Stimulated activated naive CD8-positive, alpha-beta T cell treated with anti-CD3 and anti-CD28 coated beads, Interleukin-15, Interleukin-2, amounts not matched to agents 100 ng/mL and 50 ng/mL, for 24 hours (primary cell): ENCODE measurements around the gene MAGI1.

Source experiments
- H3K27ac Mint-ChIP-seq: one replicate; pipeline ENCODE4 v1.8.0; 2021; ENCODE audit warnings: mild to moderate bottlenecking, mixed read lengths
- H3K27me3 Mint-ChIP-seq: one replicate; pipeline ENCODE4 v1.8.0; 2021; ENCODE audit warnings: mixed read lengths
- H3K36me3 Mint-ChIP-seq: one replicate; pipeline ENCODE4 v1.8.0; 2021; ENCODE audit warnings: low read depth, mixed read lengths
- H3K4me1 Mint-ChIP-seq: one replicate; pipeline ENCODE4 v1.8.0; 2021; ENCODE audit warnings: low read depth, mixed read lengths
- H3K4me3 Mint-ChIP-seq: one replicate; pipeline ENCODE4 v1.8.0; 2021; ENCODE audit warnings: mild to moderate bottlenecking, mixed read lengths
- H3K9me3 Mint-ChIP-seq: one replicate; pipeline ENCODE4 v1.8.0; 2021; ENCODE audit warnings: mixed read lengths

MAGI1 gene

DNA sequence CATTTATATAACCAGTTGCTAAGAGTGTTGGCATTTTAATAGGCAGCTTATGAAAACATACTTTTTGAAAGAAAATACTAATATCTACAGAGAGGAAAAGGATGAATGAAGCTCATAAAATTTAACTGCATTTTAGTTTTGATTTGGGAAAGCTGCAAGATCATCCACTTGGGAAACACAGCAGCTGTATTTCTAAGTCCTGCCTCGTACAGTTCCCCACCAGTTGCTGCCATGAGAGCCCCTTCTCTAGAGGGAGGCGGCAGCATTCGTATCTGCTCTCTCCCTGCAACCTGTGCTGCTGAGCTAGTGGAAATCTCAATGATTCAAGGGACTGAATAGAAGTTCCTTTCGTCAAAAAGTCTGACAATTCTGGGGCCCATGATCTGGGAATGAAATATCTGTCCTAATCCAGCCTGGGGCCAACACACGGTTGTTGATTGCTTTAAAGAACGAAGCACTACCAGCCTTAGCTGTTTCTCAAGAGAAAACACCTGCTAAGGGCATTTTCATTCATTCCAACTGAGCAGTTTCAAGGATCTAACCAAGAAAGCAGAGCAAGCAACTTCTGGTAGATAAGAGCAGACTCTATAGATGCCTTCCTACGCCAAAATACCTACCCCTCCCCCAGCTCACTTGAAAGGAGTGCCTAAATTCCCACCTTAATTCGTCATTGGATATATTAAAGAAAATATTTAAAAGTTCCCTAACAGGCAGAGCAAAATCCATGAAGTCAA, 223.7 kb downstream of the MAGI1 start:
- no peaks in the 10 kb centered on the region for H3K27me3 Mint-ChIP-seq
- H3K9me3 Mint-ChIP-seq = no peaks in the 10 kb centered on the region
- H3K36me3 Mint-ChIP-seq = no peaks in the 10 kb centered on the region
- no peak overlapping the region for H3K4me3 Mint-ChIP-seq
- H3K4me1 Mint-ChIP-seq = no peaks in the 10 kb centered on the region
- no peak overlapping the region for H3K27ac Mint-ChIP-seq

DNA sequence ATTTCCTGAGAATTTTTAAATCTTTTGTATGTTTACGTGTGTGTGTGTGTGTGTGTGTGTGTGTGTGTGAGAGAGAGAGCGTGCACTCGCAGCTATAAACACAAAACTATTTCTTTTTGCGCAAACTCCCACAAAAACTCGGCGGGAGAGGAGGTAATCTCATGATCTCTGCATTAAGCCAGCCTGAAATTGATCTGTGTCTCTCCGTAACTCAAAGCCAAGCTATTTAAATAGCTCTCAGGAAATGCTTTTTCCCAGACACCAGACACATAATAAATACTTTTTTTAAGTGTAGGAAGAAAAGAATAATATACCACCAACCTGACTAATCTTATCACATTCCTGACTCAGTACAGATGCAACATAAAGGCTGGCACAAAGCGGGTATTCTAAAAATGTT, 226.8 kb downstream of the MAGI1 start:
- Mint-ChIP-seq H3K9me3 (no peaks in the 10 kb centered on the region), H3K27me3 (no peaks in the 10 kb centered on the region), H3K27ac (no peak overlapping the region), H3K36me3 (no peaks in the 10 kb centered on the region), H3K4me3 (no peak overlapping the region), H3K4me1 (no peaks in the 10 kb centered on the region)

DNA sequence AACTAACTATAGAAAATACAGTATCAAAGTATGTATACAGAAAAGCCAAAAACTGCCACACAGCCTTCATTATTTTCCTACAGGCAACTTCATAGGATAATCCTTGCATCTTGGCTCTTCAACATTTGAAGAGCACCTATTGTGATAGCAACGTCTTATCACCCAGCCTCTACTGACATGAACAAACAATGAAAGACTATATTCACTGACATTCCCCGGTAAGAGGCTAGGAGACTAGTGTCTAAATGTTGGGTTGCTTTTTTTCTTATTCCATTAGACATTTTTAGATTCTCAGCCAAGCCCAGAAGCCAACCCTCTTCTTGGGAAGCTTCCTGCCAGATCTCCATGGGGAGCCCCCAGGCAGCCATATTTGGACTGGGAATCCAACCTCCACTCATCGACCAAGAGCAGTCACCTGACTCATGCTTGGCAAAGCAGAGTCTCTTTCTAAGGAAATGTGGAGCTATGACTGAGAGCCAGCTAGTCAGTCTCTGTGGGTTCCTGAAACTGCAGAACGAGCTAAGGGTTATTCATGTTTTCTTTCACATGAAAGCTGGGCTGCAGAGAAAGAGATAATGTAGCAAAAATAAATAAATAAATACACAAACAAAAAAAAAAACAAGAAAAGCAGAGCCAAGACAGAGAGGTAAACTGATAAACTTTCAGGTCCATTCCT, 227.5 kb downstream of the MAGI1 start:
- no peak overlapping the region for H3K4me3 Mint-ChIP-seq
- no peaks in the 10 kb centered on the region for H3K9me3 Mint-ChIP-seq
- H3K27me3 Mint-ChIP-seq = no peaks in the 10 kb centered on the region
- H3K4me1 Mint-ChIP-seq = no peaks in the 10 kb centered on the region
- no peak overlapping the region for H3K27ac Mint-ChIP-seq
- no peaks in the 10 kb centered on the region for H3K36me3 Mint-ChIP-seq

DNA sequence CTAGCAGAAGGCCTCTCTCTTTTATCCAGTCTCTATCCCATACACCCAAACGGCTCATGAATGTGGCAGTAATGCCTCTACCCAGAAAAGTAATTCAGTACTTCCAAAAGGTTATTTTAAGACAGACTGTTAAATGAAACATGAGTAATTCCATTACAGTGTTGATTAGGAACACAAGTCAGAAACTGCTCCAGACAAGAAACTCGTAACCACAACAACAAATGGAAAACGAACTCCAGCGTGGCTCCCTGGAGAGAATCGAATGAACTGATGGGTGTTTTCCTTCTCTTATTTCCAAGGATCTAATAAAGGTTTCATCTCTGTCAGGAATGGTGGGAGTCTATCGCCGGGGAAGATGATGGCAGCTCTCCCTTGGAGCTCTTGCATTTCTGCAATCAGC, 228.4 kb downstream of the MAGI1 start:
- no peaks in the 10 kb centered on the region for H3K27me3 Mint-ChIP-seq
- H3K27ac Mint-ChIP-seq = no peak overlapping the region
- H3K36me3 Mint-ChIP-seq = no peaks in the 10 kb centered on the region
- H3K4me3 Mint-ChIP-seq = no peak overlapping the region
- no peaks in the 10 kb centered on the region for H3K4me1 Mint-ChIP-seq
- no peaks in the 10 kb centered on the region for H3K9me3 Mint-ChIP-seq

DNA sequence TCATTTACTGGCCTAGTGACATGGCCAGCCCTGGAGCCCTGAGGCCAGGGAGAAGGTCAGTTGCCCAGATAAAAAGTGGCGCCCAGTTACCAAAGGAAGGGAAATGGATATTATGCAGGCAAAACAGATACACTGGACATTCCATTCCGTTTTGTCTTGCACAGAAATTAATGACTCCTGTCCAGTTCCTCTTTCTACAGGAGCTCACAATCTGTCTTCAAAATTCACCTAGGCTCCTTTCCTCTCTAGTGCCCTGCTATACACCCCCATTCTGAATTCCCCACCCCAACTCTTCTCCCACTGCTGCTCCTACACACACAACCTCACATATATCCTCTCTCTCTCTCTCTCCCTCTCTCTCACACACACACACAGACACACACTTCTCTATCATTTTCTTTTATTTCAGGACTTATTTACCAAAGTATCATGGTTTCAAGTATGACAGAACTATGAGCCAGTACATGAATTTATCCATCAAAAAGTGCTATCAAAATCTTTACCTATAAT, 229.0 kb downstream of the MAGI1 start:
- Mint-ChIP-seq H3K27me3 (no peaks in the 10 kb centered on the region), H3K36me3 (no peaks in the 10 kb centered on the region), H3K27ac (no peak overlapping the region), H3K4me1 (no peaks in the 10 kb centered on the region), H3K4me3 (no peak overlapping the region), H3K9me3 (no peaks in the 10 kb centered on the region)

DNA sequence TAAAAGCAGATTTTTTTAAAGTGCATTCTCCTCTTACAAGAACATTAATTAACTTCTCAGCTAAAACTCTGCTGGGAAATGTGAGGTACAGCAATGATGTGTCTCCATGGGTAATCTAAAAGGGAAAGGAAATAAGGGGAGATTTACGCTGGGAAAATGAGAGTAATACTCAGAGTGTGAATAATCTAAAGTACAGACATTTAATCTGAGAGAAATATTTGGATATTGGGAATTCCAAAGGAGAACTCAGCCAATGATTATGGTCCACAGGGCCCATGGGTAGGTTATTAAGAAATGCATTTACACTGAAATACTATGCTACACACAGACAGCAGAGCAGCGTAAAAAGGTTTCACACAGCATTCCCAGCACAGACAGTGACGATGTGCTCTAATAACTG, 229.9 kb downstream of the MAGI1 start:
- H3K27ac Mint-ChIP-seq = no peak overlapping the region
- no peak overlapping the region for H3K4me3 Mint-ChIP-seq
- H3K36me3 Mint-ChIP-seq = no peaks in the 10 kb centered on the region
- H3K27me3 Mint-ChIP-seq = no peaks in the 10 kb centered on the region
- peaks cover 3% of the 10 kb centered on the region for H3K9me3 Mint-ChIP-seq
- no peaks in the 10 kb centered on the region for H3K4me1 Mint-ChIP-seq

DNA sequence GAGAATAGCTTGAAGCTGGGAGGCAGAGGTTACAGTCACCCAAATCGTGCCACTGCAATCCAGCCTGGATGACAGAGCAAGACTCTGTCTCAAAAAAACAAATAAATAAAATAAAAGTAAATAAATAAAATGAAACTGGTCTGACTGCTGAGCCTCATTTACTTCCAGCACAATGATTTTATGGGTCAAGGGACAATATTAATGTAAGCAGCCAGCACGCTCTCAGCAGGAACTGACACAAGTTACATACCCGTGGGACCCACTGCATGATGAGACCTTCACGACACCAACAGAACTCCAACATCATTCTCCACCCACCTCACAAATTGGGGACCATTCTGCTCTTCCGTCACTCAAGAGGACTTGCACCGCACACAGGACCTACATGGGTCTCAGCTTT, 230.3 kb downstream of the MAGI1 start:
- Mint-ChIP-seq H3K36me3 (no peaks in the 10 kb centered on the region), H3K9me3 (peaks cover 3% of the 10 kb centered on the region), H3K27me3 (no peaks in the 10 kb centered on the region), H3K4me3 (no peak overlapping the region), H3K4me1 (no peaks in the 10 kb centered on the region), H3K27ac (no peak overlapping the region)

DNA sequence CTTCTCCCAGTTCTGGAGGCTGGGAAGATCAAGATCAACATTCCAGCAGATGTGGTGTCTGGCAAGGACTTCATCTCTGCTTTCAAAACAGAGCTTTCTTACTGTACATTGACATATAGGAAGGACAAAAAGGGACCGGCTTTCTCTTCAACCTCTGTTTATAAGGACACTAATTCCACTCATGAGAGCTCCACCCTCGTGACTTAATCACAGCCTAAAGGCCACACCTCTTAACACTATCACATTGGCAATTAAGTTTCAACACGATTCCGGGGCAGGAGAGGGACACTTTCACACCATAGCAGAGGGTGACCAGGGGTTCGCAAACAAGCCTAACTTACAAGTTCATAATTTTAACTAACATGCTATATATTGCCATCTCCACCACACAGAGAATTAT, 231.5 kb downstream of the MAGI1 start:
- H3K36me3 Mint-ChIP-seq = no peaks in the 10 kb centered on the region
- H3K27ac Mint-ChIP-seq = no peak overlapping the region
- H3K4me3 Mint-ChIP-seq = no peak overlapping the region
- peaks cover 3% of the 10 kb centered on the region for H3K9me3 Mint-ChIP-seq
- no peaks in the 10 kb centered on the region for H3K27me3 Mint-ChIP-seq
- H3K4me1 Mint-ChIP-seq = no peaks in the 10 kb centered on the region

DNA sequence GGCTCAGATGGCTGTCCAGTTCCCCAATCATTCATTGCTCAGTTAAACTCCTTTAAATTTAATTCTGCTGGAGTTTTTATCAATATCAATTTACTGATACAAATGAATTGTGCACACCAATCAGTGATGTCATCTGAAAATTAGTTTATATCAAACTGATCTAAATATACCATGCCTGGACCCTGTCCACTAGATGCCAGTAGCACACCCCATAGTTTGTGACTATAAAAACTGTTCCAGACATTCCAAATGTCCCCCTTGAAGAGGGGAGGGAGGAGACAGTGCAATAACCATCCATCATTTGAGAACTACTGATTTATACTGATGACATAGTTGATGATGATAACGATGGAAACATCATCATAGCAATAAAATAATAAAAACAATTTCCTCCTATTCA, 232.1 kb downstream of the MAGI1 start:
- H3K4me3 Mint-ChIP-seq = no peak overlapping the region
- no peak overlapping the region for H3K27ac Mint-ChIP-seq
- H3K4me1 Mint-ChIP-seq = no peaks in the 10 kb centered on the region
- no peaks in the 10 kb centered on the region for H3K27me3 Mint-ChIP-seq
- no peaks in the 10 kb centered on the region for H3K36me3 Mint-ChIP-seq
- H3K9me3 Mint-ChIP-seq = peaks cover 3% of the 10 kb centered on the region

DNA sequence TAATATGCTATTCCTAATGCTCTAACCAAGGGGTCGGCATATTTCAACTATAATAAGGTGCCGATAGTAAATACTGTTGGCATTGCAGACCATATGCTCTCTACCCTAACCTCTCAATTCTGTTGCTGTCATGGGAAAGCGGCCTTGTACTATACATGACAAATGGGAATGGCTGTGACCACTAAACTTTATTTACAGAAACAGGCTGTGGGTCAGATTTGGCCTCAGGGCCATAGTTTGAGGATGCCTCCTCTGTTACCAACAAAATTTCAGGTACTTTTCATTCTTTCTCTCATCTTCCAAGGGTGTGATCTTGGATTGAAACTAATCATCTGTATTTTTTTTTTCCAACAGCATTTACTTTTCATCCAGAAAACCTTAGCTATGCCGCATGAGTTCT, 242.0 kb downstream of the MAGI1 start:
- Mint-ChIP-seq H3K4me1 (no peaks in the 10 kb centered on the region), H3K36me3 (no peaks in the 10 kb centered on the region), H3K27me3 (no peaks in the 10 kb centered on the region), H3K9me3 (no peaks in the 10 kb centered on the region), H3K27ac (no peak overlapping the region), H3K4me3 (no peak overlapping the region)

DNA sequence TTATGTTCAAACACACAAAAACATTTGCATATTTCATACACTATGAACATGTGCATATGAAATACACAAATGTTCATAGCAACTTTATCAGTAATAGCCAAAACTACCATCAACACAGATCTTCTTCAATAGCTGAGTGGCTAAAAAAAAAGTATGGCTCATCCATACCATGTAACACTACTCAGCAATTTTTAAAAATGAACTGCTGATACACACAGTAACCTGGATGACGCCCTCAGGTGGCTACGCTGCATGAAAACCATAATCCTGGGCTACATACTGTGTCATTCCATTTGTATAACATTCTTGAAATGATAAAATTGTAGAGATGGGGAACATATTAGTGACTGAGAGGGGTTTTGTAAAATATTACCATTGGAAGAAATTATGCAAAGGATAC, 243.6 kb downstream of the MAGI1 start:
- Mint-ChIP-seq H3K27me3 (no peaks in the 10 kb centered on the region), H3K36me3 (no peaks in the 10 kb centered on the region), H3K4me3 (no peak overlapping the region), H3K9me3 (no peaks in the 10 kb centered on the region), H3K4me1 (no peaks in the 10 kb centered on the region), H3K27ac (no peak overlapping the region)

DNA sequence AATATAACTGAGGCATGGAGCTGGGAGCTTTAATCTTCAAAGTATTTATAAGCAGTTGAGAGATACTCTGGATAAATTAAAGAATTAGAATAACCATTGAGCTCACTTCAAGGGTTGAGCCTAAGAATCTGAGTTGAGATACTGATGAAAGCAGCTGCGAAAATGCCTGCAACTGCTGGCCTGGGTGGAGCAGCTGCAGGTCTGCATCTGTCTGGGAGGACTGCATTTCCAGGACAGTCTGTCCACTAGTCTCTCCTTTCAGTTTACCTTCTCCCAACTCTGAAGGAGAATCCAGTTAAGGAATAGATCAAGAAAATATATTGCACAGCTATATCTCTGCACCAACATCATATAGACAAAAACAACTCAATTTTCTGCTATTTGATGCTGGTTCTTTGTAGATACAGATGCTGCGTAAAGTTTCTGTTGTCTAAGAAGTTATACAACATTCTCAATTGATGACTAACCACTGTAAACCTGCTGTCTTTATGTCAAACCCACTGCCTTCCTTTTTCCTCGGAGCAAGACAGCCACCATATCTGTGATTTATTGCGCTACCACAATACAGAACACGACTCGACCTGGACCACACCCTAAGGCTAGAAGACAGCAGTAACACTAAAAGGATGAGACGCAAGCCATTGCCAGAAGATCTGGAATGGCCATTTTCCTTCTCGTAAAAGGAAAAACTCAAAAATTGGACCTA, 245.1 kb downstream of the MAGI1 start:
- Mint-ChIP-seq H3K4me3 (no peak overlapping the region), H3K36me3 (no peaks in the 10 kb centered on the region), H3K4me1 (no peaks in the 10 kb centered on the region), H3K27me3 (no peaks in the 10 kb centered on the region), H3K27ac (no peak overlapping the region), H3K9me3 (no peaks in the 10 kb centered on the region)

DNA sequence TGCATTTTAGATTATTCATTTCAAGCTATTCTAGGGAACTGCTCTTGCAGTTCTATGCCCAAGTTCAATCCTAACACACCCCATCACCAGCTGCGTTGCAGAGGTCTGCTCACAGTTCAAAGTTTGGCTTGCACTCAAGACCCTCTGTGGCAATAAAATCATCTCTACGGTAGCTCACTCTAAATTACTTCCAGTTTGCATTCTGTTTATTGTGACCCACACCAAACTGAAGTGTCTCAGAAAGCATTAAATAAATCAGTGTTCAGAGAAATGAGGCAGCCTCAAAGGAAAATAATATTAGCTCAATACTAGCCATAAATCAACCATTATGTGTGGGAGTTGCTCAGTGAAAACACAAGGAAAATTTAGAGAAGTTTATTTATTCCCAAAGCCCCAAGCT, 250.3 kb downstream of the MAGI1 start:
- no peaks in the 10 kb centered on the region for H3K9me3 Mint-ChIP-seq
- no peak overlapping the region for H3K4me3 Mint-ChIP-seq
- H3K27ac Mint-ChIP-seq = no peak overlapping the region
- no peaks in the 10 kb centered on the region for H3K27me3 Mint-ChIP-seq
- no peaks in the 10 kb centered on the region for H3K36me3 Mint-ChIP-seq
- H3K4me1 Mint-ChIP-seq = no peaks in the 10 kb centered on the region

DNA sequence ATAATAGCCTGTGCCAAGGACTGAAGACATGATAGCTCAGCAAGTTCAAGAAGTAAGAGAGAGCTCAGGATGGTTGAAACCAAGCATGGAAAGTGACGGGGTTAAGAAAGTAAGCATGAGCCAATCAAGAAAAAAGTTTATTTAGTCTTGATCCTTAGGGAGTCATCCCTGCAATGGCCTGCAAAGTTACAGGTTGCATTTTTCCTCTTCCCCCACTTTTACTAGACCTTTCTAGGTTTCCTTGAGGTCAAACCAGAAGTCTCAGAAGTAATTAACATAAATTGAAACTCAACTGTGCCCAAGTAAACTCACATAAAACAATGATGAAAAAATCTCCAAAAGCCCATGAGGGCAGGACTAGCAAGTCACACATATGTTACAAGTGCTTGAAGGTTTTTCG, 250.9 kb downstream of the MAGI1 start:
- H3K36me3 Mint-ChIP-seq = no peaks in the 10 kb centered on the region
- no peak overlapping the region for H3K4me3 Mint-ChIP-seq
- H3K4me1 Mint-ChIP-seq = no peaks in the 10 kb centered on the region
- H3K27ac Mint-ChIP-seq = no peak overlapping the region
- H3K9me3 Mint-ChIP-seq = no peaks in the 10 kb centered on the region
- H3K27me3 Mint-ChIP-seq = peaks cover 3% of the 10 kb centered on the region

DNA sequence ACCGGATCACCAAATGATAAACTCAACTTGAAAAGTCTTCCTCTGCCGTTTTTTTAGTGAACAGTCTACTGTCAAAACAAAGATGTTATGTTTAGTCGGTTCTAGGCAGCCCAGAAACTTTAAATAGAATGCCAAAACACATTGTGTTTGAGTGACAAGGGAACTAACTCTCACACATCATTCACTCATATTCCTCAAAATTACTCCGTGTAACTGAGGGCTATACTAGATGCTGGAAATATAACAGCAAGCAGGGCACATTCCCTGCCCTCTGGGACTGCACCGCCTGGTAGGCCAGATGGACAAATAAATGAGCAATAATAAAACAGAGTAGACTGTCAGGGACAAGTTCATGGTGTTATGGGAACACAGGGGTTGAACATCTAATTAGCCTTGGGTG, 251.4 kb downstream of the MAGI1 start:
- Mint-ChIP-seq H3K27me3 (peaks cover 3% of the 10 kb centered on the region), H3K4me1 (no peaks in the 10 kb centered on the region), H3K27ac (no peak overlapping the region), H3K36me3 (no peaks in the 10 kb centered on the region), H3K4me3 (no peak overlapping the region), H3K9me3 (no peaks in the 10 kb centered on the region)
